ENCODE data around the gene RAB6B.
"Not testable (repeated sequence)": the region's sequence is repeated elsewhere in the genome, so short reads cannot be mapped to it uniquely, and the experiment has no call there.

The RAB6B gene

GRCh38 chr3:133804896-133805295 lies 90.8 kb downstream of the RAB6B start:
- DNase-seq = no peak

- DNase-seq = no peak
Measured at GRCh38 chr3:133803469-133803868, 92.2 kb downstream of the RAB6B start.

GRCh38 chr3:133799794-133800585 lies 95.7 kb downstream of the RAB6B start:
- DNase-seq = no peak

- no peak for DNase-seq
Measured at GRCh38 chr3:133797396-133798105, 98.1 kb downstream of the RAB6B start.

- DNase-seq = peak in 1 of 2 experiments; percentile 14
Measured at GRCh38 chr3:133792171-133792763, 103.4 kb downstream of the RAB6B start.

- DNase-seq = no peak
Measured at GRCh38 chr3:133788024-133788423, 107.7 kb downstream of the RAB6B start.

DNA sequence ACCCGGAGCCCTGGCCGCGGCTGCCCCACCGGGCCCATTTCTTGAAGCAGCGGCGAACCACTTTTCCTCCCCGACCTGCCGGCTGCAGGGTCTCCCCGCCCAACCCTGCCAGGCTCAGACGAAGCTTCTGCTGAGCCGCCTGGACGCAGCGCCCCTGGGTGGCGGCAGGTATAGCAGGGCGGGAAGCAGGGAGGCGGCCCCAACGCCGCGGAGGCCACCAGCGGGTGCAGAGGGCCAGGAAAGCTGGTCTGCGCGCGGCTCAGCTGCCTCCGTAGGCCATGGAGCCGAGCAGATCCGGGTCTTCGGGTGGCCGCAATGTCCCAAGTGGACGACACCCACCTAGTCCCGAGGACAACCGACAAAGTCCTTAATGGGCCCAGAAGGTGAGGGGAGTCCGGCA lies 111.9 kb downstream of the RAB6B start:
- no peak for DNase-seq

DNA sequence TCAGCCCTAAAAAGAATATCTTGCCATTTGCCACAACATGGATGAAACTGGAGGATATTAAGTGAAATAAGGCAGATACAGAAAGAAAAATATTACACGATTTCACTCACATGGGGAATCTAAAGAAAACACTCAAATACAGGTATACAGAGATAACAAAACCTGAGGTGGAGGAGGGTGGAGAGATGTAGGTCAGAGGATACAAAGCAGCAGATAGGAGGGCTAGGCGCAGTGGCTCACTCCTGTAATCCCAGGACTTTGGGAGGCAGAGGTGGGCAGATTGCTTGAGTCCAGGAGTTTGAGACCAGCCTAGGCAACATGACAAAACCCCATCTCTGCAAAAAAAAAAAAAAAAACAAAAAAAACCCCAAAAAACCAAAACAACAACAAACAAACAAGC lies 113.2 kb downstream of the RAB6B start:
- no peak for DNase-seq

DNA sequence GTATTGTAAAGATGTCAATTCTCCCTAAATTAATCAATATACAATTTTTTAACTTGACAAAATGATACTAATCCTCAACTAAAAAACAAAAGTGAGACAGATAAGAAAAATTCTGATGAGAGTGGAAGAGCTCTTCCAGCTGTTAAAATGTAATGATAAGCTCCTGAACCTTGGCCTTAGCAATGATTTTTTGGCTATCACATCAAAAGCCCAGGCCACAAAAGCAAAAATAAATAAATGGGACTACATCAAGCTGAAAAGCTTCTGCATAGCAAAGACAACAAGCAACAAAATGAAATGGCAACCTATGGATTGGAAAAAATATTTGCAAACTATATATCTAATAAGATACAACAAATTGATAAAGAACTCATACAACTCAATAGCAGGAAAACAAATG lies 114.1 kb downstream of the RAB6B start:
- DNase-seq = no peak

GRCh38 chr3:133780756-133781155 lies 114.9 kb downstream of the RAB6B start:
- not testable (repeated sequence) for DNase-seq

- DNase-seq = no peak
Measured at GRCh38 chr3:133779626-133780203, 116.0 kb downstream of the RAB6B start.

- DNase-seq = no peak
Measured at GRCh38 chr3:133777807-133778568, 117.7 kb downstream of the RAB6B start.

DNA sequence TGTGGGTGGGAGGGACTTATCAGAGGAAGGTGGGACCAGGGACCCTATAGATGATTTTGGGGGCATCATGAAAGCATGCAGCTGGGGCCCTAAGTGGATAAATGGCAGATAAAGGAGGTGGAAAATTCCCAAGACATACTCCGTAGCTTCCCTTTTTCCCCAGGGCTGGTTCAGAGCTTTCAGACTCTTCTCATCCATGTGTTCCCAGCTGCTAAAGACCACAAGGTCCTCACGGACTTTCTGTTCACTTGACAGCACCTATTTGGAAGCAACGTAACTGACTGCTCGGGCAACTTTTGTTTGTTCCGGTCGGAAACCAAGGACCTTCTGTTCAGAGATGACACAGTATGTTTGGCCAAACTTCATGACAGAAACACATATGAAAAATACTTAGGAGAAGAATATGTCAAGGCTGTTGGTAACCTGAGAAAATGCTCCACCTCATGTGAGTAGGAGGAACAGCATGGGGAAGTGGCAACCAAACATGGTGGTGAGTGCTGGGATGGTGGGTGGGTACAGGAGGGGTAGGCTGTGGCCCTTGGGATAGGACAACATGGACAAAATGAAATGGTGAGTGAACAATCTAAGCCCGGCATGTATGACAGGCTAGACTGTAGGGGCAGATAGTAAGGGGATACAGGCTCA lies 118.8 kb downstream of the RAB6B start:
- DNase-seq = no peak

DNA sequence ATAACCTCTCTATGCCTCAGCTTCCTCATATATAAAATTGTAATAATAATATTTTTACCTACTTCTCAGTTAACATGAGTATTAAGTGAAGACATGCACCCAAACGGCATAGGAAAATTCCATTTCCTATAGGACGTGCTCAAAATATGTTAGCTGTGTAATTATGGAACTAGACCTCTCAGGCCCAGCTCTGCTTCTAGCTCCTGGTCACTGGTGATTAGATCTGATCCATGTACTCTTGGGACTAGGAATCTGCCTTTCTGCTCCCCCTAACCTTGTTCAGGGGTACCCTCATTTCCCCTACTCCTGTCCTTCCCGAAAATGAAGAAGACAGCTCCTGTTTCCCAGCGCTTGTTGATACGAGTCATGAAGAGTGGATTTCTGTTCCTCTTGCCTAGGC lies 119.8 kb downstream of the RAB6B start:
- no peak for DNase-seq

- DNase-seq = no peak
Measured at GRCh38 chr3:133775309-133775708, 120.4 kb downstream of the RAB6B start.
